GM18873 (cell line): ENCODE data around the gene TMEM116.

Experiments
- ATAC-seq: cut with Tn5 transposase; IDR thresholded peaks from one replicate; pipeline ENCODE4 v1.9.1; 2021; ENCODE audit warnings: mild to moderate bottlenecking, moderate library complexity, moderate number of reproducible peaks; ENCODE audit not compliant: unreplicated experiment, low FRiP score

TMEM116 gene

GRCh38 chr12:111925171-111925570 lies 87.8 kb downstream of the TMEM116 start:
- ATAC-seq, result no peak

- no peak for ATAC-seq
Observed at GRCh38 chr12:111907740-111908139, 105.2 kb downstream of the TMEM116 start.

- ATAC-seq, result no peak
Observed at GRCh38 chr12:111905502-111905901, 107.5 kb downstream of the TMEM116 start.

- ATAC-seq, result no peak
Observed at GRCh38 chr12:111904446-111904975, 108.5 kb downstream of the TMEM116 start.

- no peak for ATAC-seq
Observed at GRCh38 chr12:111901182-111901581, 111.8 kb downstream of the TMEM116 start.

GRCh38 chr12:111894556-111894955 lies 118.4 kb downstream of the TMEM116 start:
- ATAC-seq, result no peak

GRCh38 chr12:111893287-111893686 lies 119.7 kb downstream of the TMEM116 start:
- no peak for ATAC-seq

- ATAC-seq, result no peak
Observed at GRCh38 chr12:111887926-111888745, 124.8 kb downstream of the TMEM116 start.

GRCh38 chr12:111886662-111887545 lies 126.1 kb downstream of the TMEM116 start:
- ATAC-seq, result no peak

GRCh38 chr12:111881716-111882115 lies 131.2 kb downstream of the TMEM116 start:
- ATAC-seq, result no peak
